ENCODE data around the gene PGPEP1. TPM values are rescaled to one million over a fixed set of nuclear protein-coding genes. Genes with fewer than 3 reads are reported as not detected.
A peak's percentile ranks its signal among the peaks of the same experiment; 100 is the strongest.

The PGPEP1 gene
- total RNA-seq, 2 donors from 2014 or later: 105 to 109 TPM

- intact Hi-C loops (cut with DNase I, micrococcal nuclease): no loop called here
These were observed 33.5 kb upstream of the PGPEP1 start for GRCh38 chr19:18306888-18307260.

DNA sequence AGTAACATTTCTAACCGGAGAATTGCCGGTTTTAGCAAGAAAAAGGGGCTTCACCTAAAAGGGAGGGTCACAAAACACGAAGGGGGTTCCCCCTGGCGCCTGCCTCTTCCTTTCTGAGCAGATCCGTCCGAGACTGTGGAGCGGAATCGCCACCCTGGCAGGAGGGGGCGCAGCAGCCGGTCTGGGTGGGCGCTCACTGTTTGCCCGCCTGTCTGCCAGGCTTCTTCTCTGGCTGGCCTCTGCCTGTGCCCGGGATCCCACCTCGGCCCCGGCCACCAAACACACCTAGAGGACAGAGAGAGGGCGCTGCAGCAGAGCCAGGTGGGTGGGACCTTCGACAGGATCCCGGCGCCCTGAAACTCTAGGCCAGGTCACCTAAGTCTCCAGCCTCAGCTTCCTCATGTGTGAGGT lies 33.1 kb upstream of the PGPEP1 start:
- no peak for ATAC-seq
- intact Hi-C loops (cut with DNase I, micrococcal nuclease): no loop called here
- DNase-seq: no peak

More at GRCh38 chr19:18306888-18307260, 33.5 kb upstream of the PGPEP1 start:
- DNase-seq: no peak
- no peak for ATAC-seq

DNA sequence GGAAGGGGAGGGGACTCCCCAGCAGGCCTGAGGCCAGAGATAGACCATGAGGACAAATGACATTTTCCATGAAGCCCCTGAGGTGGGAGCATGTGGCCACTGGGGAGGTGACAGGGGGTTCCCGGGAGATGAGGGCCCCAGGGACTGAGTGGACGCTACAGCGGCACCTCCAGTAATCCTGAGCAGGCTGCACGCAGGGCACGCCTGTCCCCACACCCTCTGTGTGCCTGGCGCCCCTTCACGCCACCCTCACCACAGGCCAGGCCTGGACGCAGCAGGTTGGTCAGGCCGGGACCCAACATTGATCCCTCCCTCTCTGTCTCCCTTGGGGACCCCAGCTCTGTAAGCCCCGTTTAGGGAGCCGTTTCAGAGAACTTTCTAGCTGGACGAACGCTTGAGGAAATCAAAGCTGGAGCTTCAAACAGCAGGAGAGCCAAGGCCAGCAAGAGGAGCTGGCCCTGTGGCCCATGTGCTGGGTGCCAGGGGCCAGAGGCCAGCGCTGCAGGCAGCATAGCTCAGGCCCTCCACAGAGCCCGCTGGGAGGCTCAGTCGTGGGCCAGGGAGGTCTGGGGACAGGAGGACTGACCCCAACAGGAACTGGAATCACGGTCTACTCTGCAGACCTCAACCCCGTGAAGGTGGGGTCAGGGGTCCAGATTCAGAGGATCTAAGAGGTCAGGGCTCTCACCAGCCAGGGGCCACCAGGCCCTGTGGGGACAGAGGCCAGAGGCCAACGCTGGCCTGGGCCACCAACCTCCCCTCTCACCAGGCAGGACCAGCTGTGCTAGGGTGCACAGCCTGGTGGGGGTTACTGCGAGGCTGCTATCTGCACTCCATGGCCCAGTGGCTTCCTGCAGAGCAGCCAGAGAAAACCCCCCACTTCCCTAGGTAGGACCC lies 32.1 kb upstream of the PGPEP1 start:
- DNase-seq (no peak), ATAC-seq (no peak)
- intact Hi-C loops (cut with DNase I, micrococcal nuclease): no loop called here

GRCh38 chr19:18308948-18309325 lies 31.5 kb upstream of the PGPEP1 start:
- intact Hi-C loops (cut with DNase I, micrococcal nuclease): no loop called here
- ATAC-seq: no peak
- no peak for DNase-seq

GRCh38 chr19:18309525-18310064 lies 30.8 kb upstream of the PGPEP1 start:
- DNase-seq (no peak), ATAC-seq (no peak)
- intact Hi-C loops (cut with DNase I, micrococcal nuclease): no loop called here

DNA sequence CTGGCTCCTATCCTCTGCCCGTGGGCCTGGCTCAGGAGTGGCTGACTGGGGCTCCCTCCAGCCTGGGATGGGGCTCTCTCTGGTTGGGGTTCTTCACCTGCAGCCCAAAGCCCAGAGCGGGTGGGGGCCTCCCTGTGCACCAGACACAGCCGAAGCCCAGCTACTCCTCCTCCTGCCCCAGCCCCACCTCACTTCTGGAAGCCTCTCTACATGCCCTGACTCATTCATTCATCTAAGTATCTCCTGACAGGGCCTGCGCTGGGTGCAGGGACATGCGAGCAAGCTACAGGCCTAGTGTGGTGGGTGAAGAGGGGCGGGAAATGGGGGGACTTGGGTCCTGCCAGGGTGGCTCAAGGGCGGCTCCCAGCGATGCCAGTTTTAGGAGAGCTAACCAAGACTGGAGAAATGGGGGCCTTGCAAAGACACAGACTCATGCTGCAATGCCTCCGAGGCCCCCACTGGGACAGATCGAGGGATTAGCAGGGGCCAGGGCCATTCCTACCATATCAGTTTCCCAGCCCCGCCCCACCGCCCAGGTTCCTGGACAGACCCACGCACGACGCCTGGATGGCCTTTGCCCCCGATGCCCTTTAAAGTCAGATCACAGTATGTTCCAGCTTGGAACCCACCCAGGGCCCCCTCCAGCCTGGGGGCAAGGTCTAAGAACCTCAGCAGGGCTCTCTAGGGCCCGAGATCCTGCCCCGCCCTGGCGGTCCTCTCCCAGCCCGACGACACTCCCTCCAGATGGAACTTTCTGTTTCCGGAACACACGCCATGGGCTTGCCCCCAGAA lies 30.1 kb upstream of the PGPEP1 start:
- peak; percentile 77 for ATAC-seq
- intact Hi-C loops (cut with DNase I, micrococcal nuclease): no loop called here
- DNase-seq: peak; percentile 74 to 81

- intact Hi-C loops (cut with DNase I, micrococcal nuclease): no loop called here
- DNase-seq: no peak
- ATAC-seq: no peak
These were observed 29.4 kb upstream of the PGPEP1 start for GRCh38 chr19:18310966-18311365.

DNA sequence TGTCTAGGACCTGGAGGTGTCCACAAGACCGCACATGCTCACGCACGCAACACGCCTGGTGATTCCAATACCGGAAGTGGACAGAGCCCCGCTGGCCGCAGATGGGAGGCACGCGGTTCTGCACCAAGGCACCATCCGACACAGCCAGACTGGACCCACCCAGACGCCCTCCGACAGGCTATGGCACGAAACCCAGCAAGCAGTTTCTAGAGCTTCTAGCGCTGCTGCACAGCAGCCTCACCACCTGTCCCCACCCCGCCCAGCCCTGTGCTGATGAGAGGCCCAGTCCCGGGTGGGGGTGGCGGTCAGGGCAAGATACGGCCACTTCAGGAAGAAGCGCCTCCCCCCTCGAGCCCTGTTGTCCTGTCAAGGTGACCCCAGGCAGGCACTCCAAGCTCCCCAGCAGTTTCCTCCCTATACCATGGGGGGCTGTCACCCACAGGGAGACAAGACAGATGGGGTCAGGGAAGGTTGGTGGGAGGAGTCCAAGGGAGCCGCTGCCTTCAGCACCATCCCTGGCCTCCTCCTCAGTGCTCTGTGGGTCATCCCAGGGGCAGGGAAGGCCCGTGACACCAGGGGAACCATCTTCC lies 28.8 kb upstream of the PGPEP1 start:
- intact Hi-C loops (cut with DNase I, micrococcal nuclease): no loop called here
- ATAC-seq (peak; percentile 47), DNase-seq (peak in 1 of 2 donors; percentile 55)

- intact Hi-C loops (cut with DNase I, micrococcal nuclease): no loop called here
- DNase-seq (no peak), ATAC-seq (peak; percentile 35)
These were observed 28.3 kb upstream of the PGPEP1 start for GRCh38 chr19:18312092-18312534.

DNA sequence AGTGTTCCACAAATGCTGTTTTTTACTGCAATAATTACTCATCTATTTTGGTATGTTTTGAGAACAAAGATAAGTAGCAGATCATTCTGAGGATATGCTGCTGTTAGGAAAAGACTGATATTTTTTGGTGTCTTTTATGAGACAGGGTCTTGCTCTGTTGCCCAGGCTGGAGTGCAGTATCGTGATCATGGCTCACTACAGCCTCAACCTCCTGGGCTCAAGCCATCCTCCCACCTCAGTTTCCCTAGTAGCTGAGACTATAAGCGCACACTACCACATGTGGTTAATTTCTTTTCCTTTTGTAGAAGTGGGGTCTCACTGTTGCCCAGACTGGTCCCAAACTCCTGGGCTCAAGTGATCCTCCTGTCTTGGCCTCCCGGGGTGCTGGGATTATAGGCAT lies 27.0 kb upstream of the PGPEP1 start:
- ATAC-seq (no peak), DNase-seq (no peak)
- intact Hi-C loops (cut with DNase I, micrococcal nuclease): no loop called here

DNA sequence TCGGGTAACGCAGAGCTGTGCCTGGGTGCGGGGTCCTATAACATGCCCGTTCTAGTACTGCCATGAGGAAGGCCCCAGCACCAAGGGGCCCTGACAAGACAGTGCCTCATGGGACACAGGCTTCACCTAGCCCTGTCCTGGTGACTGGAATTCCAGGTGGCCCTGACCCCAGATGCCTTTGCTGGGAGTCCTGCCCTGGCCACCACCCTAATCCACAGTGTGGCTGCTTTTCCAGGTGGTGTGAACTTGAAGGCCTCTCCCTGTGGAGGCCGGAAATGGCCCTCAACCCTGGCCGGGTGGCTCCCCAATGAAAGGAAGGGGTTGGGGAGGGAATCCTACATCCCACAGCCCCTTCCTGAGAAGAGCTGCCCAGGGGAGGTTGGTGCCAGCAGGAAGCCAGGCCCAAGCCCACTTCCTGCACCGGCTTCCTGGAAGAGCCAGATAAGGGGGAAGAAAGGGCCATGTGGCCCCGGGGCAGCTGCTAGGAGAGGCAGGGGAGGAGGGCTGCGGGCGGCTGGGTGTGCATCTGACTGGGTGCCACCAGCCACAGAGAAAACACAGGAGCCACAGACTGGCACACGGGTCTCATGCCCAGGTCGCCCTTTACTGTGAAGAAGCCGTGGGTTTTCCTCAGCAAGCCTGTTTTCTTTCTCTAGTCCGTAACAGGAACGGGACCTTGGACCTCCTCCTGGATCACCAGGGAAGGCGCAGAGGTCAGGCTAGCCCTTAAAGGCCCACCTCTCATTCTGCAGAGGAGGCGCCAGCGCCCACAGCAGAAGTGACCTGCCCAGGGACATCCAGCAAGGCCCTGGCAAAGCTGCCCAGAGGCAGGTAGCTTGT lies 22.2 kb upstream of the PGPEP1 start:
- intact Hi-C loops (cut with DNase I, micrococcal nuclease): no loop called here
- ATAC-seq (peak; percentile 3), DNase-seq (peak; percentile 66 to 69)

GRCh38 chr19:18319591-18320135 lies 20.7 kb upstream of the PGPEP1 start:
- ATAC-seq (peak; percentile 58), DNase-seq (peak; percentile 84 to 93)
- intact Hi-C loops (cut with DNase I, micrococcal nuclease): loop anchor here in 1 of 2 donors (10.0 kb wide), 1 partner anchor 115 kb away; the partner anchor contains the start of gene RAB3A

DNA sequence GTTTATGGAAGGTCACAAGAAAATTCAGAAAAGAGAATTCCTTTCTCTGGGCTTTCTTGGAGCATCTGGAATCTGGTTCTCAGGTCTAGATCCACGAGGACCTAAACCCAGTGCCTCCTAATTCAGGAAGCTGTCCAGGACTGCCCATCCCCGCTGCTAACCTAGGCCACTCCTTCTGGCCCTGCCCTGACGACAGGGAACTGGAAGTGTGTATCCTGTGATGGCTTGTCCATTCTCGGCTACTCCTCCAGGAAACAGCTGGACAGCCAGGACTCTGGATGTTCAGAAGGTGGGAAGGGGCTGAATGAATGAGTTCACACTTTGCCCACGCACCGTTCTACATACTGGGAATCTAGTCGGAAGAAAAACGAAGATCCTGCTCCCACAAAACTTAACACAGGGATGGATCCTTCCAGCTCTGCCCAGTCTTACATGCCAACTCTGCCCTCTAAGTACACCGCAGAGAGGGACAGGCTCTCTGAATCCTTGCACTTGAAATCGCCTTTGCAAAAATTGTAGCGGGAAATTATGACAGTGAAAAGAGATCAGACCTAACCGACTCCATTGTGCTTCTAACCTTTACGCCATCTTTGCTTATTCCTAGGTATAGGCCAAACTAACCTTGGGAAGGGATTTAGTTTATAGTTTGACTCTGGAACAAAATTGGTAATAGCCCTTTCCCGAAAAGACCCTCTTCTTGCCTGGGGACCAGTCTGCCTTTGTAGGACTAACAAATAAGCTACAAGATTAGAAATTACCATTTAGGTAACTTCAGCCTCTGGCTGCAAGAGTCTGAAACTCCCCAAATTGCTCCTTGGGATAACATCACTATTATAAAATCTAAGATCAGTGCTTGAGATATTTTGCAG lies 19.3 kb upstream of the PGPEP1 start:
- intact Hi-C loops (cut with DNase I, micrococcal nuclease): loop anchor here in 1 of 2 donors (10.0 kb wide), 1 partner anchor 116 kb away; the partner anchor contains the start of gene RAB3A
- ATAC-seq: peak; percentile 54

DNA sequence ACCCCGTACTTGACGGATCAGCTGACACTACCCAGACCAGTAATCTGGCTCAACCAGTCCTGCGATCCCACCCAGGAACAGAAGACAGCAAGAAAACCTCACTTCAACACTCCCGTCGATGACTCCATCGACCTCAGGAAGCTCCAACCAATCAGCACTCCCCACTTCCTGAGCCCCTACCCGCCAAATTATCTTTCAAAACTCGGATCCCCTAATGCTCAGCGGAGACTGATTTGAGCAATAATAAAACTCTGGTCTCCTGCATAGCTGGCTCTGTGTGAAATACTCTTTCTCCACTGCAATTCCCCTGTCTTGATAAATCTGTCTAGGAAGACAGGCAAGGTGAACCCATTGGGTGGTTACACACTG lies 18.7 kb upstream of the PGPEP1 start:
- intact Hi-C loops (cut with DNase I, micrococcal nuclease): loop anchor here in 1 of 2 donors (10.0 kb wide), 1 partner anchor 117 kb away; the partner anchor contains the start of gene RAB3A
- ATAC-seq (no peak), DNase-seq (no peak)

More for the DNA sequence above, 19.3 kb upstream of the PGPEP1 start:
- DNase-seq: peak; percentile 79 to 92

- DNase-seq (peak; percentile 85), ATAC-seq (peak; percentile 28)
- intact Hi-C loops (cut with DNase I, micrococcal nuclease): loop anchor here in 1 of 2 donors (10.0 kb wide), 1 partner anchor 118 kb away; the partner anchor contains the start of gene RAB3A
These were observed 18.1 kb upstream of the PGPEP1 start for GRCh38 chr19:18322318-18322758.

- ATAC-seq: peak; percentile 64
- DNase-seq: peak; percentile 99 to 100
- intact Hi-C loops (cut with DNase I, micrococcal nuclease): loop anchor here in 1 of 2 donors (10.0 kb wide), 1 partner anchor 118 kb away; the partner anchor contains the start of gene RAB3A
These were observed 17.5 kb upstream of the PGPEP1 start, which contains the start of gene LSM4 for GRCh38 chr19:18322759-18323460. LSM4 (minus strand) TSS chr19:18323076; CDS start chr19:18323020, 56 bp downstream.
